GM12801 (cell line): Measurements from ENCODE around the gene PPP1R1B.

Experiments used
- CTCF ChIP-seq: IDR thresholded peaks from one replicate; pipeline ENCODE4 v1.5.1; 2011; ENCODE audit warnings: control low read depth; ENCODE audit not compliant: insufficient read length; ENCODE audit errors: extremely low read depth

Gene PPP1R1B

DNA sequence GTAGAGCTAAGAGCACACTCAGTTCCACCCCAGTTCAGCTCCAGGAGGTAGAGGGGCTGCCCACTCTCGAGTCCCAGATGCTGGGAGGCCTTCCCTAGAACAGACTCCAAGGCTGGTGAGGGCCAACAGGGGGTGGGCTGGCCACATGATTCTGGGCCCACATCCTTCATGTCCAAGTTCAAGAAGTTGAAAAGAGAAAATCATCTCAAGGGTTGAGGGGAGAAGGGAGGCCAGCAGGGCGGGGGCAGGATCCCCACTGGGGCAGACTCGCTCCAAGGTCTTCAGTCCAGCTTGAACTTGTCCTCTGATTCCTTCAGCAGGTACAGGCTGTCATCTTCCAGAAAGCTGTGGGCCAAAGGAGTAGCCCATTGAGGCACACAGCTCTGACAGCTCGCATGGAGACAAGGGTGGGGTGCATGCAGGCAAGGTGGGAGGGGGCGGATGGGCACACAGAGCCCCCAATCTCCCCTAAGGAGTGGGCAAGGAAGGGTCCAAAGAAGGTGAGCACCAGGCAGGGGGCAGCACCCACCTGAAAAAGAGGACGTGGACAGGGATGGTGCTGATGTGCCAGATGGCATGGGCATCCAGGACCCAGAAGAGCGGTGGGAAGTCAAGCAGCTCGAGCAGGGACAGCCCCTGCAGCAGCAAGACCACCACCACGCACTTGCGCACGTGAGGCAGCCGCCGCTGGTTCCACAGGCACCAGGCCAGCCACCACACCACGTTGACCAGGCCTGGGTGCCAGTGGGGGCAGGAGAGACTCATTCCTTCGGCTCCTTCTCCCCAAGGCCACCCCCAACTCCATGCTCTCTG is 46.0 kb downstream of the PPP1R1B start:
- TF ChIP-seq CTCF, result no peak

DNA sequence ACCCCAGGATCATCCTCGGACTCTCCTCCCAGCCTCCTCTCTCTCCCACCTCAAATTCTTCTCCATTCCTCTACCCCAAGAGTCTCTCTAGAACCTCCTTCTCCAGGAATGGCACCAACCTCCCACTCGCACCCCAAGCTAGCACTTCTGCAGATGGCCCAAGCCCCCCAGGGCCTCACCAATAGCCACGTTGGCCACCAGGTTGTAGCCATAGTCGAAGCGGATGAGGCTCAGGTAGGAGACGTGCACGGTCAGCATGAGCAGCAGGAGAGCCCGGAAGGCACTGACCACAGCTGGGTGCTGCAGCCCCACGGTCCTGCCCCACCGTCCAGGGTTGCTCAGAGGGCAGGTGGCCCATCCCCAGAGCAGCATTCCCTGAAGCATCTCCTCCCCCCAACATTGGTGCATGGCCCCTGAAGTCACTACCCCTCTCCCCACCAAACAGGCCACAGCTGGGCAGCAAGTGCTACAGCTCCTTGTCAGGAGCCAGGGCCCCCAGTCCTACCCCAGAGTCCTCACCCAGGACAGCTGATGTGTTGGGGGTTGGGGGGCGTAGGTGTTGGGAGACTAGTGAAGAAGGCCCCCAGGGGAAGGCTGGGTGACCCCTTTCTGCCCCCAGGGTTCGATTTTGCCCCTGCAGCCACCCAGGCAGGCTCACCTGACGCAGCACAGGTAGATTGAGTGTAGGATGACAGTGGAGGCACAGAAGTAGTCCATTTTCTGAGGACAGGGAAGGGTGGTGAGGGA is 46.8 kb downstream of the PPP1R1B start:
- no peak for TF ChIP-seq CTCF

DNA sequence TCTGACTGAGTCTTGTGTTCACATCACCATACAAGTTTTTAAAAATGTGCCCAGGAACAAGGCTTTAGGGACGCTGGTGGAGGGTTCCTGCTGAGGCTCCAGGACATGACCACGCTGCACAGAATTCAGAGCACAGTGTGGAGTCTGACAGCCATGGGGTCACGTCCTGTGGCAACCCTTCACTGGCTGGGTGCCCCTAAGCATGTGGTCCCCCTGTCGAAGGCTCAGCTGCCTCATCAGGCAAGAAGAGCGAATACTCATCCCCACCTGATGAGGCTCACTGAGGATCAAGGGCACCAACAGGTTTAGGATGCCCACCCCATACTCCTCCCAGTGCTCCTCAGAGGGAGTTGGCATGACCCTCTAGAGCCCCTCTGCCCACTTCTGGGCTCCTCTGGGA is 47.4 kb downstream of the PPP1R1B start:
- TF ChIP-seq CTCF, result no peak

DNA sequence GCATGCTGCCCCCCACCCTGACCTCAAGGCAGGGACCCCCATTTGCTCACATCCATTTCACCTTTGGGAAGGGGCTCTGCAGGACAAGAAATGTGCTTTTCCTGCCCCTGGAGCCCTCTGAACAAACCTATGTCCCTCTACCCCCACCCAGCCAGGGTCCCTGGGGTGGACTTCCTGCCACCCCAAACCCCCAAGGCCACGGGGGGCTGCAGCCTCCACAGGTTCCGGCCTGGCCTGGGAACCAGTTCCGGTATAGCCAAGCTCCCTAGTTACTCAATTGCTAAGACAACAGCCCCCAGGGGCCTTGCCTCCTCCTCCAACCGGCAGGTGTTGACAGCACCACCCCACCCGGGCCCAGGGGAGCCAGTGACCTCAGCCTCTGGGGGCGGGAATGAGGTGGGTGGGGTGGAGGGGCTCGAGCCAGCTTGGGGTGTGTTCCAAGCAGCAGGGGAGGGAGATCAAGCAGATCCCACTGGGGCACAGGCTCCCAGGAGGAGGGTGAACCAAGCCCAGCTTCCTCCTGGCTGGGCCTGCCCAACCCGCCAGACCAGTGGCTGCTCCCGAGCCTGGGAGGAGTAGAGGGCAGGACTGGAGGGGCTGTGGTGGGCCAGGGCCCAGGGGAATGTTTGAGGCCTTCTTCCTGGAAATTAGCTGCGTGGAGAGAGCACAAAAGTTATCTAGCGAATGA is 48.1 kb downstream of the PPP1R1B start:
- TF ChIP-seq CTCF, result no peak

- TF ChIP-seq CTCF, result no peak
These were observed 48.8 kb downstream of the PPP1R1B start for GRCh38 chr17:39675390-39676082.

DNA sequence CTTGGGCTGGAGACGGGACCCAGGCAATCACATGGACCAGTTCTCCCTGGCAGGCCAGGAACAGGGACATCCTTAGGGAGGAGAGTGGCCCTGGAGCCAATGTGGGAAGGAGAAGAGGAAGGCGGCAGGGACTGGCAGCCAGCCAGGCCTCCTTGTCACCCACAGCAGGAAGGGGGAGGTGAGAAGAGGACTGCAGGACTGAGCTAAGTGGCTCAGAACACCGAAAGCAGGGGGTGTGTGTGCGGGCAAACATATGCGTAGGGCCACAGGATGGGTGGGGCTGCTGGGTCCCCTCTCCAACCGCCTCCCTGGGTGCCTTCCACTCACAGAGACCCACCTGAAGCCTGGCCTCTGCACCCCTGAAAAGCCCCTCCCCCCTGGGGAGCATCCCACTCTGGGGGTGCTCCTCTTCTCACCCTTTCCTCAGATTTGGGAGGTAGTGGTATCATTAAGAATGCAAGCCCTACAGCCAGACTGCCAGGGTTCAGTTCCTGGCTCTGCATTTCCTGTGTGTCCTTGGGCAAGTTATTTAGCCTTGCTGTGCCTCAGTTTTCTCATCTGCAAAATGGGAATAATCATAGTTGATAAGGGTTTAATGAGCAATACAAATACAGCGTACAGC is 49.6 kb downstream of the PPP1R1B start:
- no peak for TF ChIP-seq CTCF
